GF-D8 (cell line): ENCODE measurements around the gene ZCCHC18.

Experiments used
- DNase-seq: peaks from one replicate; lab custom pipeline; 2025; lab: John Stamatoyannopoulos, UW

ZCCHC18 gene

GRCh38 chrX:104134583-104135261 is 22.4 kb downstream of the ZCCHC18 start:
- DNase-seq, result no peak

- DNase-seq, result no peak
Measured at GRCh38 chrX:104135677-104136076, 23.4 kb downstream of the ZCCHC18 start.

- peak; percentile 43 for DNase-seq
Measured at GRCh38 chrX:104136241-104137019, 24.1 kb downstream of the ZCCHC18 start.

- no peak for DNase-seq
Measured at GRCh38 chrX:104137496-104137895, 25.2 kb downstream of the ZCCHC18 start.

GRCh38 chrX:104141087-104141760 is 28.9 kb downstream of the ZCCHC18 start:
- DNase-seq, result no peak

- no peak for DNase-seq
Measured at GRCh38 chrX:104151037-104151436, 38.7 kb downstream of the ZCCHC18 start.

- DNase-seq, result peak; percentile 53
Measured at GRCh38 chrX:104156630-104157529, 44.6 kb downstream of the ZCCHC18 start, which contains the start of gene SLC25A53. Gene SLC25A53, minus strand, starts transcription at chrX:104157009. Its CDS starts 51,752 bp downstream, at chrX:104105257.
